Muscle of leg (tissue), 11 donors: ENCODE measurements around the gene NDNF. TPM values are rescaled to one million over a fixed set of nuclear protein-coding genes. Genes with fewer than 3 reads are reported as not detected.

Experiments
- DNase-seq: peaks from one replicate; pipeline ENCODE4 v3.0.0; 2013
- H3K27ac ChIP-seq: one replicate; pipeline ENCODE4 v1.5.1; 2013; ENCODE audit warnings: mild to moderate bottlenecking, low read length, control low read depth
- H3K27me3 ChIP-seq: one replicate; pipeline ENCODE4 v1.6.1; 2013; ENCODE audit warnings: low read length; ENCODE audit not compliant: control insufficient read depth, insufficient read depth
- H3K36me3 ChIP-seq: one replicate; pipeline ENCODE4 v1.6.1; 2013; ENCODE audit warnings: low read length; ENCODE audit not compliant: control insufficient read depth, insufficient read depth
- H3K4me1 ChIP-seq: one replicate; pipeline ENCODE4 v1.6.1; 2013; ENCODE audit warnings: low read length; ENCODE audit not compliant: control insufficient read depth, insufficient read depth
- H3K4me3 ChIP-seq: one replicate; pipeline ENCODE4 v1.5.1; 2013; ENCODE audit warnings: low read length, control low read depth
- H3K9me3 ChIP-seq: replicated peaks from 2 replicates; pipeline ENCODE4 v1.6.1; 2013; ENCODE audit warnings: low read depth, low read length; ENCODE audit not compliant: control insufficient read depth
- WGBS: methylation state at CpG from one replicate; pipeline ENCODE4 v1.1.5; 2013; ENCODE audit warnings: missing lambda C conversion rate; ENCODE audit not compliant: insufficient coverage; 5-methylcytosine and 5-hydroxymethylcytosine counted together
- polyA plus RNA-seq, 8 donors: library from polyadenylated mRNA; unstranded; fragments of 120-200 nt; gene quantifications; one replicate each; pipeline versions ENCODE4 v1.2.1 to v1.2.3, GENCODE V29; 2013; ENCODE audit warnings: inconsistent platforms in 1 of 8, low replicate concordance in 1 of 8; ENCODE audit not compliant: insufficient read length in 8 of 8, insufficient read depth in 1 of 8
- total RNA-seq: library from RNA; stranded (reverse); fragments of 120-200 nt; gene quantifications from one replicate; pipeline ENCODE4 v1.2.4, GENCODE V29; 2013

NDNF gene
- total and polyA plus RNA-seq, 9 donors: 0.82 to 20.4 (median 10.4) TPM

- WGBS: no CpG with 5 or more reads among the region's 2 CpGs
Measured at GRCh38 chr4:121026034-121026433, 46.3 kb downstream of the NDNF start.

DNA sequence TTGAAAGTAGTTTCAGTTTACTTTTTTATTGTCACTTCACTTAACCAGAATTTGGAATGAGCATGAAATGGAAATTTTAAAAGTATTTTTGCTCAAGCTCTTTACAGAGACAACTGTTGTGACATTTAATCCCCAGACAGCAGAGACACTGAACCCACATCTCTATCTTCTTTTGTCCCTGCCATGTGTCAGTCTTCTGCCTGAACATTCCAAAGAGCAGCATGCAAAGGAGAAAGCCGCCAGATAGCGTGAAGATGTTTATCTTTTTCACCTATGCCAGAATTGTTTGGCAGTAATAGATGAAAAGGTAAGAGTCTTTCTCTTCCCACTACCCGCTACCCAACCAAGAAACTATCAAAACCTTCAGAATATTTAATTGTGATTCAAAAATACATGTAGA lies 46.8 kb downstream of the NDNF start:
- Histone ChIP-seq H3K36me3 (no peaks in the 10 kb centered on the region), H3K27ac (no peak overlapping the region), H3K27me3 (no peaks in the 10 kb centered on the region), H3K9me3 (no peaks in the 10 kb centered on the region), H3K4me3 (no peak overlapping the region), H3K4me1 (no peaks in the 10 kb centered on the region)
- DNase-seq: no peak
- WGBS: no CpG with 5 or more reads among the region's 3 CpGs

More at GRCh38 chr4:121026034-121026433, 46.3 kb downstream of the NDNF start:
- Histone ChIP-seq H3K9me3 (no peaks in the 10 kb centered on the region), H3K36me3 (no peaks in the 10 kb centered on the region), H3K27ac (no peak overlapping the region), H3K4me1 (no peaks in the 10 kb centered on the region), H3K4me3 (no peak overlapping the region), H3K27me3 (no peaks in the 10 kb centered on the region)
- no peak for DNase-seq

- no CpG with 5 or more reads among the region's 1 CpG for WGBS
- no peaks in the 10 kb centered on the region for H3K9me3 ChIP-seq
- DNase-seq: no peak
Measured at GRCh38 chr4:121018543-121018942, 53.8 kb downstream of the NDNF start.

GRCh38 chr4:121016611-121017010 lies 55.7 kb downstream of the NDNF start:
- DNase-seq: no peak
- WGBS: 76% methylated on average over 3 of the region's 6 CpGs
- Histone ChIP-seq H3K4me1 (no peaks in the 10 kb centered on the region), H3K9me3 (no peaks in the 10 kb centered on the region), H3K27me3 (no peaks in the 10 kb centered on the region), H3K4me3 (no peak overlapping the region), H3K27ac (no peak overlapping the region), H3K36me3 (no peaks in the 10 kb centered on the region)

More at GRCh38 chr4:121018543-121018942, 53.8 kb downstream of the NDNF start:
- no peak overlapping the region for H3K4me3 ChIP-seq
- H3K27ac ChIP-seq: no peak overlapping the region
- no peaks in the 10 kb centered on the region for H3K4me1 ChIP-seq
- no peaks in the 10 kb centered on the region for H3K36me3 ChIP-seq
- H3K27me3 ChIP-seq: no peaks in the 10 kb centered on the region

DNA sequence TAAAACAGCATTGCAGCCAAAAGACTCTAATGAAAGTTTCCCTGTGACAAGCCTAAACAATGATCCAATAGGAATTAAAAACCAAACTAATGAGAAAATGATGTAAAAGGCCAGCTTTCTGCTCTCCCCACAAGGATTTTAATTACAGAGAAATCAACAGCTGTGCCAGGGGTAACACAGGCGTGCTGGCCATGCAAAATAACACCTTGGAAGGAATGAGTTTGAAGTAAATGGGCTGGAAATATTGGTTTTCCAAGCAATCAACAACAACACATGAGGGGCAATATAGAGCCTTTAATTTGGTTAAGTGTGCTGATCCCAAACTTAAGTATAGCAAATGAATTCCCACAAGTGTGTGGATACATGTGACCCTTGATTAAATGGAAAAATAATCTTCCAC lies 56.9 kb downstream of the NDNF start:
- no peaks in the 10 kb centered on the region for H3K27me3 ChIP-seq
- no peak for DNase-seq
- WGBS: no CpG with 5 or more reads among the region's 1 CpG
- H3K4me3 ChIP-seq: no peak overlapping the region
- H3K4me1 ChIP-seq: no peaks in the 10 kb centered on the region
- H3K27ac ChIP-seq: no peak overlapping the region
- no peaks in the 10 kb centered on the region for H3K9me3 ChIP-seq
- no peaks in the 10 kb centered on the region for H3K36me3 ChIP-seq

- WGBS: 83% methylated on average over 1 of the region's 1 CpG
- Histone ChIP-seq H3K27ac (no peak overlapping the region), H3K4me1 (no peaks in the 10 kb centered on the region), H3K4me3 (no peak overlapping the region), H3K9me3 (no peaks in the 10 kb centered on the region), H3K36me3 (no peaks in the 10 kb centered on the region), H3K27me3 (no peaks in the 10 kb centered on the region)
- no peak for DNase-seq
Measured at GRCh38 chr4:121014544-121014943, 57.8 kb downstream of the NDNF start.

GRCh38 chr4:121011780-121012340 lies 60.5 kb downstream of the NDNF start:
- H3K36me3 ChIP-seq: no peaks in the 10 kb centered on the region
- no peaks in the 10 kb centered on the region for H3K27me3 ChIP-seq
- H3K4me3 ChIP-seq: no peak overlapping the region
- no peak overlapping the region for H3K27ac ChIP-seq
- H3K9me3 ChIP-seq: no peaks in the 10 kb centered on the region
- no peaks in the 10 kb centered on the region for H3K4me1 ChIP-seq
- WGBS: no CpG with 5 or more reads among the region's 1 CpG
- DNase-seq: no peak

DNA sequence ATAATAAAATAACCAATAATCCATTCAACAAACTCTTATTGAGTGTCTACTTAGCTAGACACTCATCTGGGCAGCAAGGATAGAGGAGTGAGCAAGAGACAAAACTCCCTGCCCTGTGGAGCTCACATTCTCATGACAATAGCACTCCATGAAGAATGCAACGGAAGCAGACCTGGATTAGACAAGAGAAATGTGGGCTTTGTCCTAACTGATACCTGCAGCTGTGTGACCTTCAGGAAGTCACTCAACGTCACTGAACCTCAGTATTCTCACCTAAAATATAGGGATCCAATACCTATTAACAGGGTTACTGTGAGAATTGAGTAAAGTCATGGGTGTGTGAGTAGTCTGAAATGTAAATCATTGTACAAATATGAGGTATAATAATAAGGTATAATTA lies 61.2 kb downstream of the NDNF start:
- DNase-seq: no peak
- H3K36me3 ChIP-seq: no peaks in the 10 kb centered on the region
- no peak overlapping the region for H3K27ac ChIP-seq
- WGBS: no CpG with 5 or more reads among the region's 2 CpGs
- no peaks in the 10 kb centered on the region for H3K27me3 ChIP-seq
- H3K4me3 ChIP-seq: no peak overlapping the region
- no peaks in the 10 kb centered on the region for H3K9me3 ChIP-seq
- H3K4me1 ChIP-seq: no peaks in the 10 kb centered on the region

GRCh38 chr4:121009578-121010478 lies 62.5 kb downstream of the NDNF start:
- H3K36me3 ChIP-seq: no peaks in the 10 kb centered on the region
- no peaks in the 10 kb centered on the region for H3K4me1 ChIP-seq
- no peak overlapping the region for H3K4me3 ChIP-seq
- no peaks in the 10 kb centered on the region for H3K9me3 ChIP-seq
- no CpG with 5 or more reads among the region's 3 CpGs for WGBS
- no peak overlapping the region for H3K27ac ChIP-seq
- no peak for DNase-seq
- H3K27me3 ChIP-seq: no peaks in the 10 kb centered on the region

DNA sequence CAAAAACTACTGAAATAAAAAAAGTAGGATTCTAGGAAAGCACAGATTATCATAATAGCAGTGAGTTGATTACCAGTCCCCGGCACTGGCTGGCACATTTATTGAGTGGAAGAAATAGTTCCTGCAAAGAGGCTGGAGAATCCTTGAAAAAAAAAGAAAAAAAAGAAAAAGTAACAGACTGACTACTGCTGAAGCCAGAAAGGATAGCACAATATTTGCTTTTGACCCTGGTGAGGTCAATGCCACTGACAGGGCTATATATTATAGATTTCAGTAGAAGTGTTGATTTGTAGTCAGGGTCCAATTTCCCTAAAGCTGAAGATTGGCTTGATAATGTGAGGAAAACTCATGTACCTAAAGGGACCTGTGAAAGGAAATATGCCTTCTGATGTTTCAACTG lies 64.7 kb downstream of the NDNF start:
- no peaks in the 10 kb centered on the region for H3K36me3 ChIP-seq
- H3K4me3 ChIP-seq: no peak overlapping the region
- no peaks in the 10 kb centered on the region for H3K9me3 ChIP-seq
- H3K4me1 ChIP-seq: no peaks in the 10 kb centered on the region
- H3K27ac ChIP-seq: no peak overlapping the region
- DNase-seq: no peak
- no CpG with 5 or more reads among the region's 1 CpG for WGBS
- no peaks in the 10 kb centered on the region for H3K27me3 ChIP-seq
